ENCODE measurements around the gene ATP2C1. TPM values are rescaled to one million over a fixed set of nuclear protein-coding genes. Genes with fewer than 3 reads are reported as not detected.

ATP2C1 gene
- total and polyA plus RNA-seq, 2 experiments from 2014 or later = 31.5 to 99.4 TPM

DNA sequence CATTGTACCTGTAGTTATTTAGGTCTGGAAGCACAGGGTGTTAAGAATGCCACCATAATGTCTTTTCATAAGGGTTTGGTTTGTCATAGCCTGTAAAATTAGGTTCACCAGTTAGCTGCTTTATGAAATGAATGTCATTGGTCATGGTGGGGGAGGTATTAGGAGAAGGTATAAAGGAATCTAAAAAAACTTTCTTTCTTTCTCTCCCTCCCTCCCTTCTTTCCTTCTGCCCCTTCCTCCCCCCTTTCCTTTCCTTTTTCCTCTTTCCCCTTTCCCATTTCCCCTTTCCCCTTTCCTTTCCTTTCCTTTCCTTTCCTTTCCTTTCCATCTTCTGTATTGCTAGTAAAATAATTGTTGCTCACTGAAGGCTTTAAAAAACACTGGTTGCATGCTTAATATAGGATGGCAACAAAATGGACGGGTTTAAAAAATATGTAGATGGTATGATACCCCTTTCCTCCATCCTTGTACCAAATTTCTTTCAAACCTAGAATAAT, 9.6 kb downstream of the ATP2C1 start:
- H3K79me2 ChIP-seq = peaks cover 95% of the 10 kb centered on the region
- no peak overlapping the region for H3K4me2 ChIP-seq
- peaks cover 25% of the 10 kb centered on the region for H4K20me1 ChIP-seq (ENCODE audit: insufficient read depth, poor library complexity, severe bottlenecking)
- H3K27ac ChIP-seq = no peak overlapping the region
- H3K9me2 ChIP-seq (replicated peaks; ENCODE audit: insufficient read depth) = no peaks in the 10 kb centered on the region
- 100% methylated on average over 1 of the region's 1 CpG for WGBS (ENCODE audit: low lambda C conversion rate, missing lambda C conversion rate)
- no peaks in the 10 kb centered on the region for H3K36me3 ChIP-seq (replicated peaks; ENCODE audit: insufficient read depth, low read depth)
- H3K27me3 ChIP-seq = no peaks in the 10 kb centered on the region
- TF ChIP-seq, protein P1, sequence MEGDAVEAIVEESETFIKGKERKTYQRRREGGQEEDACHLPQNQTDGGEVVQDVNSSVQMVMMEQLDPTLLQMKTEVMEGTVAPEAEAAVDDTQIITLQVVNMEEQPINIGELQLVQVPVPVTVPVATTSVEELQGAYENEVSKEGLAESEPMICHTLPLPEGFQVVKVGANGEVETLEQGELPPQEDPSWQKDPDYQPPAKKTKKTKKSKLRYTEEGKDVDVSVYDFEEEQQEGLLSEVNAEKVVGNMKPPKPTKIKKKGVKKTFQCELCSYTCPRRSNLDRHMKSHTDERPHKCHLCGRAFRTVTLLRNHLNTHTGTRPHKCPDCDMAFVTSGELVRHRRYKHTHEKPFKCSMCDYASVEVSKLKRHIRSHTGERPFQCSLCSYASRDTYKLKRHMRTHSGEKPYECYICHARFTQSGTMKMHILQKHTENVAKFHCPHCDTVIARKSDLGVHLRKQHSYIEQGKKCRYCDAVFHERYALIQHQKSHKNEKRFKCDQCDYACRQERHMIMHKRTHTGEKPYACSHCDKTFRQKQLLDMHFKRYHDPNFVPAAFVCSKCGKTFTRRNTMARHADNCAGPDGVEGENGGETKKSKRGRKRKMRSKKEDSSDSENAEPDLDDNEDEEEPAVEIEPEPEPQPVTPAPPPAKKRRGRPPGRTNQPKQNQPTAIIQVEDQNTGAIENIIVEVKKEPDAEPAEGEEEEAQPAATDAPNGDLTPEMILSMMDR (IDR thresholded peaks at IDR 0.05; ENCODE audit: poor library complexity) = no peak
- TF ChIP-seq EZH2 (IDR thresholded peaks at IDR 0.05; ENCODE audit: borderline replicate concordance) = no peak
- TF ChIP-seq EZH2phosphoT487 (IDR thresholded peaks at IDR 0.05; ENCODE audit: low read depth, severe bottlenecking, unreplicated experiment) = no peak
- peaks cover 13% of the 10 kb centered on the region for H3K4me1 ChIP-seq (ENCODE audit: insufficient read depth)
- no peak overlapping the region for H2AFZ ChIP-seq
- H3K4me3 ChIP-seq = no peak overlapping the region
- H3K9me3 ChIP-seq (ENCODE audit: low read depth) = no peaks in the 10 kb centered on the region
- no peak for DNase-seq (ENCODE audit: low spot score)

DNA sequence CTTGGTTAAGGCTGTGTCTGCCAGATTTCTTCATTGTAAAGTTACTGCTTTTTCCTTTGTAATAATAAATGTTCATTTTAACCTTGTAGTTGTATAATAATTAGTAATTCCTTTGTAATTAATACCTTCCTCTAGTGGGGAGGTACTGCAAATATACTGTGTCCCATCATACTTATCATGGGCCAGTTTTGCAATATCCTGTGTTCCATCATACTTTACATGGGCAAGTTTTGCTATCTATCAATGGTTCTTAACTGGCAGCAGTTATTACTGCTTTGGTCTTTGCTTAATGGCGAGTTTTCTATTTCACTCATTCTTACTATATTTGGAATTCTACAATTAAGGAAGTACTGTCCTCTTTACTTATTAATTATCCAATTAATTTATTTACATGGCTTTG, 10.6 kb downstream of the ATP2C1 start:
- TF ChIP-seq EZH2 (IDR thresholded peaks at IDR 0.05; ENCODE audit: borderline replicate concordance) = no peak
- no peak for TF ChIP-seq EZH2phosphoT487 (IDR thresholded peaks at IDR 0.05; ENCODE audit: low read depth, severe bottlenecking, unreplicated experiment)
- TF ChIP-seq, protein P1 (IDR thresholded peaks at IDR 0.05; ENCODE audit: poor library complexity) = no peak
- Histone ChIP-seq H3K36me3 (replicated peaks; ENCODE audit: insufficient read depth, low read depth) (no peaks in the 10 kb centered on the region), H4K20me1 (ENCODE audit: insufficient read depth, poor library complexity, severe bottlenecking) (peaks cover 25% of the 10 kb centered on the region), H3K4me3 (no peak overlapping the region), H2AFZ (no peak overlapping the region), H3K4me2 (no peak overlapping the region), H3K79me2 (peaks cover 95% of the 10 kb centered on the region), H3K27ac (no peak overlapping the region), H3K4me1 (ENCODE audit: insufficient read depth) (peaks cover 13% of the 10 kb centered on the region), H3K27me3 (no peaks in the 10 kb centered on the region), H3K9me2 (replicated peaks; ENCODE audit: insufficient read depth) (no peaks in the 10 kb centered on the region), H3K9me3 (ENCODE audit: low read depth) (no peaks in the 10 kb centered on the region)
- no peak for DNase-seq (ENCODE audit: low spot score)
- WGBS (ENCODE audit: low lambda C conversion rate, missing lambda C conversion rate) = 89% methylated on average over 1 of the region's 1 CpG

DNA sequence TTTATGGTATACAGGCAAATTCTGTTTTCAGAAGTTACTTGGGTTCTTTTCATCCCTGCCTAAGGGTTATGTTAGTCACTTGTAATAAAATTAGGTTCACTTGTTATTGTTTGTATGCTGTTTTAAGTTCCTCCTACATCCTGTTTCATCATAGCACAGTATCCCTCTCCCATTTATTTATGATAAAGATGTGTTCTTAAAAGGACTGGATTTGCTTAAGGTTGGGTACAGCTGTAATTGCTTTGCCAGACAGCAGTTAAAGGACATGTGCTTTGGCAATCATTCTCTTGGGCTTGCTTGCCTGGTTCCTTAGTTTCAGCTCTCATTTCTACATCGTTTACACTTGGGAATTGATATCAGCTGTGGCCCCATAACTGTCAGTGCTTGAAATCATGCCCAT, 11.7 kb downstream of the ATP2C1 start:
- H3K9me3 ChIP-seq (ENCODE audit: low read depth) = no peaks in the 10 kb centered on the region
- peaks cover 13% of the 10 kb centered on the region for H3K4me1 ChIP-seq (ENCODE audit: insufficient read depth)
- peak overlapping the region; percentile 61 for H3K27ac ChIP-seq
- TF ChIP-seq EZH2phosphoT487 (IDR thresholded peaks at IDR 0.05; ENCODE audit: low read depth, severe bottlenecking, unreplicated experiment) = no peak
- no peak for TF ChIP-seq EZH2 (IDR thresholded peaks at IDR 0.05; ENCODE audit: borderline replicate concordance)
- TF ChIP-seq, protein P1 (IDR thresholded peaks at IDR 0.05; ENCODE audit: poor library complexity) = no peak
- no peaks in the 10 kb centered on the region for H3K36me3 ChIP-seq (replicated peaks; ENCODE audit: insufficient read depth, low read depth)
- no peak overlapping the region for H3K4me3 ChIP-seq
- H3K27me3 ChIP-seq = no peaks in the 10 kb centered on the region
- H2AFZ ChIP-seq = no peak overlapping the region
- DNase-seq (ENCODE audit: low spot score) = peak; percentile 7
- no peaks in the 10 kb centered on the region for H3K9me2 ChIP-seq (replicated peaks; ENCODE audit: insufficient read depth)
- 29% methylated on average over 1 of the region's 1 CpG for WGBS (ENCODE audit: low lambda C conversion rate, missing lambda C conversion rate)
- peak overlapping the region; percentile 34 for H3K4me2 ChIP-seq
- H3K79me2 ChIP-seq = peaks cover 89% of the 10 kb centered on the region
- H4K20me1 ChIP-seq (ENCODE audit: insufficient read depth, poor library complexity, severe bottlenecking) = peaks cover 21% of the 10 kb centered on the region

All from hepatocyte (in vitro differentiated cells).